GM12891 (cell line): ENCODE results near the gene GZMA.

Experiments used
- DNase-seq: peaks from one replicate; pipeline ENCODE4 v3.0.0; 2011; ENCODE audit warnings: low spot score; ENCODE audit not compliant: insufficient read length
- FAIRE-seq: peaks from 2 replicates; lab custom pipeline; 2011; peaks lifted over from hg19 to GRCh38; lab: Jason Lieb, UNC
- PAX5 ChIP-seq: IDR thresholded peaks from 2 replicates; pipeline ENCODE4 v1.6.1; 2011; ENCODE audit warnings: low read length, moderate library complexity, mild to moderate bottlenecking; ENCODE audit not compliant: insufficient read depth, severe bottlenecking
- POLR2A ChIP-seq: IDR thresholded peaks from 2 replicates; pipeline ENCODE4 v1.6.1; 2011; ENCODE audit warnings: low read depth, low read length, control low read depth
- POLR2AphosphoS5 ChIP-seq: IDR thresholded peaks from 2 replicates; pipeline ENCODE4 v1.6.1; 2011; ENCODE audit warnings: low read depth, low read length, control low read depth
- POU2F2 ChIP-seq: IDR thresholded peaks from 2 replicates; pipeline ENCODE4 v1.6.1; 2011; ENCODE audit warnings: low read depth, mild to moderate bottlenecking, control low read depth, low read length, moderate library complexity
- SPI1 ChIP-seq: IDR thresholded peaks from 2 replicates; pipeline ENCODE4 v1.6.1; 2011; ENCODE audit warnings: low read depth, low read length, control low read depth
- TAF1 ChIP-seq: IDR thresholded peaks from 2 replicates; pipeline ENCODE4 v1.6.1; 2011; ENCODE audit warnings: low read depth, low read length, control low read depth

GZMA gene

DNA sequence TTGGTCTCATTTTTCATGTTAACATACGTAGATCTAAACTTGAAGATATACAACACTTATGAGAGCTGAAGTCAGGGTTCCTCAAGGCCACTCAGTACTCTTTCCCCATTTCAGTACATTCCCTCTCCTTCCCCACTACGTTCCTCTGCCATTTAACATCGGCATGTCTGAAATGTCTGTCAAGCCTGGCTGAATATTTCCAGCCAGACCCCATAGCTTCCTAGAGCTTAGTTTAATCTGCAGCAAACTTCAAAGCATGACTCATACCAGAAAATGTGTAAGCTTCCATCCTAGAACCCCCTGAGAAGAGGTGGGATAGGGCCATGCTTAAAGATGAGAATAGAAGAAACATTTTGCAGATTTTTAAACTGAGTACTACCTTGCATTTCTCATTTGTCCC lies 6.2 kb downstream of the GZMA start:
- FAIRE-seq (no peak), DNase-seq (no peak)
- TF ChIP-seq POLR2AphosphoS5, result no peak
- no peak for TF ChIP-seq SPI1
- no peak for TF ChIP-seq POLR2A
- no peak for TF ChIP-seq TAF1
- no peak for TF ChIP-seq PAX5

DNA sequence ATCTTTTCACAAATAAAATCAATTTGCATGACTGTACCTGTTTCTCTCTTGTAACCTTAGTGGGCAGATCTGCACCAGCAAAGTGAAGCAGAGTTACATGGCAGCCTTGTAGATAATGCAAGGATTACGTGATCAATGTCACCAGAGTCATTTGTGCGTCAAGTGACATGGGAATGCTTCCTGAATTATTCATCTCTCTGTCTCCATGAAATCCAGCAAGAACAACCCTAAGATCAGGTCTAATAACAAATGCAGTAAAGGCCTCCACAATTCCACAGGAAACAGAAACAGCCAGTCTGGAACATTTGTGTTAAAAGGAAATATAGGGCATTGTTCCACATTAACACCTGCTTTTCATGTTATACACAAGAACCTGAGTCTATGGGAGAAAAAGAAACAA lies 7.8 kb downstream of the GZMA start:
- FAIRE-seq (no peak), DNase-seq (no peak)
- TF ChIP-seq TAF1 (no peak), POLR2AphosphoS5 (no peak), SPI1 (no peak), POU2F2 (no peak), POLR2A (no peak), PAX5 (no peak)

DNA sequence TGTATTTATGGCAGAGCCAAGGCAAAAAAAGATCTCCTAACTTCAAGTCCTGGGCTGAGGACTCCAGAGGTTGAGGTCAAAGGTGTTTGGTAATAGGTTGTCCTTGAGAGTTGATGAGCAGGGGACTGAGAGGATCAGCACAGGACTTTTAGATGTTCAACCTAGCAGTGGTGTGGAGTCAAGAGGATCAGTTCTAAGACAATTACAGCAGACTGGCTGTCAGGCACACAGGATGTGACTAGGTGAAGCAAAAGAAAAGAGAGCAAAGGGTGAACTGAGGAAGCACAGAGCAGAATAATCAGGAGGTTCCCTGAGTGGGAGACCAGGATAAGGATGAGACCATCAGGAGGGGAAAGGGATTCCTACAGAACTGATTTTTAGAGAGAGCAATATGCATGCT lies 10.9 kb downstream of the GZMA start:
- DNase-seq (no peak), FAIRE-seq (no peak)
- TF ChIP-seq SPI1, result no peak
- no peak for TF ChIP-seq POU2F2
- TF ChIP-seq POLR2A, result no peak
- TF ChIP-seq PAX5, result no peak
- TF ChIP-seq TAF1, result no peak
- TF ChIP-seq POLR2AphosphoS5, result no peak

DNA sequence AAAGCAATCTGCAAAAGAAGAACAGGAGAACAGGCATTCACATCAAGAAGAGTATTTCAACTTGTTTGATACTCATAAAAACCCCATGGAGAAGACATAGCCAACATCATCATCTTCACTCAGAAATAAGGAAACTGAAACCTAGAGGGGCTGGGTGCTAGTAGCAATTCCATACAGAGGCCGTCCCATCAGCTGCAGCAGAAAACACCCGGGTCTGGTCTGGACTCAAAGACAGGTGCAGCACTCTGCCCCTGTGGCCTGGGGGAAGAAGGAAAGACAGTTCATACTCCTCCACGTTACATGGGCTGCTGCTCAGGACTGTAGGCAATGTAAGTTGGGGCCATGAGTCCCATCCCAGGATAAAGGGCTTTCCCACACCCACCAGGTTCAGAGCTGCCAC lies 11.6 kb downstream of the GZMA start:
- DNase-seq, result no peak
- no peak for FAIRE-seq
- TF ChIP-seq SPI1 (no peak), POU2F2 (no peak), TAF1 (no peak), POLR2A (no peak), POLR2AphosphoS5 (no peak), PAX5 (no peak)

DNA sequence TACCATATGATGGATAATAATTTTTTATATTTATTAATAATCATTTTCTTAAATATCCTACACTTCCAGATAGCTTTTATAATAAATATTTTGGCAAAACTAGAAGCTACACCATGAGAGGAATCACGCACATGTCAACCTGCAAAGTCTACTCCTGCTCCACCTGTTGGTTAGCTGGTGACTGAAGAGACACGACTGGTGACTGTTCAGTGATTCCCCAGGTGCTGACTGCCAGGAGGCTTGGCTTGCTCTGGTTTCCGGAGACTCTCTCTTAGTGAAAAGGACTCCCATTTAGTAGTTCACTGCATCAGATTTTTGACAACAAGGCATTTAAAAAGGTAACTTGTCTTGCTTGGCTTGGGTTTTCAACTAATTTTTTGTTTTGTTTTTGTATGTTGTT lies 20.9 kb downstream of the GZMA start:
- TF ChIP-seq TAF1, result no peak
- no peak for DNase-seq
- FAIRE-seq, result no peak

DNA sequence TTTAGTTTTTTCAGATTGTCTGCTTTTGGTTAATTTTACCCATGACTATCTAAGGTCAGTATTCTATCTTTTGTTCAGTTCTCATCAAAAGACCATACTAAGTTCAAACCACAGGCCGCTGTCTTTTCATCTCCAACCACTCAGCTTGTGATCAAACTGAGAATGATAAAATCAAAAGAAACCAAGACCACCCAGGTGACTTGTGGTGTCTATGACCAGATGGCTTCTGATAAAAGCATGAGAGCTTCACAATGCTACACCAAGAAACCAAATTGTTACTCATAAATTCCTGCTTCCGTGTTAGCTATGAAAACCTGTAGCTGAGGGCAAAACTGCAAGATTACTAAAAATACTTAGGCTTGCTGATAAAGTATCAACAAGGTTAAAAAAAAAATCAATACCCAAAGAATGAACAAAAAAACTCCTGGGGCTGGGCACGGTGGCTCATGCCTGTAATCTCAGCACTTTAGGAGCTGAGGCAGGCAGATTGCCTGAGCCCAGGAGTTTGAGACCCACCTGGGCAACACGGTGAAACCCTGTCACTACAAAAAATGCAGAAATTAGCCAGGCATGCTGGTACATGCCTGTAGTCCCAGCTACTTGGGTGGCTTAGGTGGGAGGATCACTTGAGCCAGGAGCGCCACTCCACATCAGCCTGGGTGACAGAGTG lies 31.7 kb downstream of the GZMA start:
- TF ChIP-seq PAX5 (no peak), TAF1 (no peak)
- no peak for DNase-seq
- no peak for FAIRE-seq

DNA sequence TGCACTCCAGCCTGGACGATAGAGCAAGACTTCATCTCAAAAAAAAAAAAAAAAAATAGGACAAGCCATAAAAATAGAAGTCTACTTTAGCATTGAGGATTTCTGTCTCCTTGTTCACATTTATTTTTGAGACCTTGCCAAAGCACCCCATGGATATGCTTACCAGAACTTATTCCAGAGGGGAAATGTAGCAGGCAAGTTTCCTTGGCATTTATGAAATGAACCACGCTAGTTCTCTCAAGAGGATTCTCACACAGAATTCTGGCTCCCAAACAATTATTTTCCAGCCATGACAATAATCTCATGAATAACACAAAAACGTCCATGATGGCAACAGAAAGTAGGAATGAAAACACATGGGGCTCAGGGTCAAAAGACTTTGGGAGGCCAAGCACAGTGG lies 34.1 kb downstream of the GZMA start:
- no peak for FAIRE-seq
- no peak for DNase-seq
- TF ChIP-seq POLR2A, result no peak
- TF ChIP-seq POLR2AphosphoS5, result no peak
- no peak for TF ChIP-seq TAF1
- TF ChIP-seq POU2F2, result no peak

DNA sequence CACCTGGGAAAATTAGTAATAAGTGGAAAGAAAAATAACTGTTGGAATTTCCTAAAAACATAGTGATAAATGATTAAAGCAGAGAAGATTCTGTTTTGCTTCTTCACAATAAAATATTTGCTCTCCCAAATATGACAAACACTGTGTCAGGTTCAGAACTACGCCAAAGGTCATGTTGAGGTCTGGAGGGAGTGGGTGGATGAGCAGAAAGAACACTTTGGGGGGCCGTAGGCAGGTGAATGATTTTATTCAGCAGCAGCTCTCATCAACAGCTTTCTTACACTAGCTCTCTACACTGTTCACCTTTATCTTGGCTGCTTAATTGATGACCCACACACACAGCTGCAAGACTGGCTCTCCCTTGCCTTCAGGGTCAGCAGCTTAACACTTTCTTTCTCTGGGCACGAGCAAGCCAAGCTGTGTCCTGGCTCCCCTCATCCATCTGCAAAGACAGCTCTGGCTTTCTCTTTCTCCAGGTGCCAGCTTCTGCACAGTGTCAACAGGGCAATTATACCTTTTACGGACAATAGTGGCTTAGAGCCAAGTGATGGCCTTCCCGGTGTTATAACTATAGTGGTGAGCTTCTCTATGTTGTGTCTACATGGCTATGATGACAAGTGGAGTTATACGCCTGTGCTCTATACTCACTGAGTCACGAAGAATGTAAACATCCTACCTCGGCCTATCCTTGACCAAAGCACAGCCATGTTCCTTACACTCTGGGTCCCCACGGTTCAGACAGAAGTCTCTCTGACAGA lies 38.6 kb downstream of the GZMA start:
- TF ChIP-seq SPI1, result no peak
- no peak for TF ChIP-seq TAF1
- no peak for TF ChIP-seq POLR2A
- no peak for TF ChIP-seq POLR2AphosphoS5
- no peak for TF ChIP-seq POU2F2
- TF ChIP-seq PAX5, result no peak
- no peak for DNase-seq
- FAIRE-seq, result no peak

DNA sequence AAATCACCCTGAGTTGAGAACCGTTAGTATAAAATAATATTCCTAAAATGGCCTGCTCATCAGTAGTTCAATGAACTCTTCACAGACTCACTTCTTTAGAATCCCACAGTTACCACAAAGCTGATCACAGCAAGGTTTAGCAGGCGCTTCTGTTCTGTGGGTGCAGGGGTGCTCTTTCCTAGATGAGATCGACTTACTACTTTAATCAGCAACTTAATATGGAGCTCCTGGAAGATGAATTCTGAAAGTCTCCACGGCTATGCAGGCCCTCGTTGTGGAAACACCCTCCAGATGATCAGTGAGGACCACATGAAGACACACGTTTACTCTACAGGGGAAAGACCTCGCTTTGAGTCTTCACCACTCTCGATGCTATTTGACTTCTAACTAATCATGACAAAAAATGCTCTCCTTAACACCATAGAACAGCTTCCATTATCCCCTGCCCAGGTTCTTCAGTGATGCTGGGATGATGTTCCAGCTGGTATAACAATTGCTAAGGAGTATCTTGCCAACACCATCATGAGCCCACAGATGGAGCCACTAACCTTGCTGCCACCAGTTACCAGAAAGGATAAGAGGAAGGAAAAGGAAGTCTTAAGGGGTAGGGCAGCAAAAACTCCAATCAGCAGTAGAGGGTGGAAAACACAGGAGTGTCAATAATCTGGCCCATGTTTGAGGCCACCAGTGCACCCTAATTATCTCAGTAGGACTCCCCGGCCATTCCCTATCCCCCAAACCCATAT lies 39.7 kb downstream of the GZMA start:
- FAIRE-seq (no peak), DNase-seq (no peak)
- no peak for TF ChIP-seq POLR2A
- no peak for TF ChIP-seq TAF1
- no peak for TF ChIP-seq SPI1
- TF ChIP-seq POU2F2, result no peak
- TF ChIP-seq PAX5, result no peak
- TF ChIP-seq POLR2AphosphoS5, result no peak

DNA sequence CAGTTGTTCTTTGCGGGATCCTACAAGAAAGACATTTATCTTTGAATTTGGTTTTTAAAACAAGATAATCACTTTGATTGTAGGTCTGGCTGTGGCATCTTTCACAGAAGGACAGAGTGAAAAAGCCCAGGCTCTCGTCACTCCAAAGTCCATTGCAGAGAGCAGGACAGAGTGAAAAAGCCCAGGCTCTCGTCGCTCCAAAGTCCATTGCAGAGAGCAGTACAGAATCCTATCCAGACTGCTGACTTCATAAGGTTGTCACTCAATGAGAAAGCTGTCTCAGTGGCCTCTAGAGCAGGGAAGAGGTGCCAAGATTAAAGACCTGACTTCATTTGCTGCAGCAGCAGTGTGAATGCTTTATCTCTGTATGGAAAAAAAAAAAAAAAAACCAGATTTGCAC lies 41.2 kb downstream of the GZMA start:
- TF ChIP-seq TAF1 (no peak), SPI1 (no peak), POLR2AphosphoS5 (no peak), POLR2A (no peak), PAX5 (no peak), POU2F2 (no peak)
- DNase-seq (no peak), FAIRE-seq (no peak)

DNA sequence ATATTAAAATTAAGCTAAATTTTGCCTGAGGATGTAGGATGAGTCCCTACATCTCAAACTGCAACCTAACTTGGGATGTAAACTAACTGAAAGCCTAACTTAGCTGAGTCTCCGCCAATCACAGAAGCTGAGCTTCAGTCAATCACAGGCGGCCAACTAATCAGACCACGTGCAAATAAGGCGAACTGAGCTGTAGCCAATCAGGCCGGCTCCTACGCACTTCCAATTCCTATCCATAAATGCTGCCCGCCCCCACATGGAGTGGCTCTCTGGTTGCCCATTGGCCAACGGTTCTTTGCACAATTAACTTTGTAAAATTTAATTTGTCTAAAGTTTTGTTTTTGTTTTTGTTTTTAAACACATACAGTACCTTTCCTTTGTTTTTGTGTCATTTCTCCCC lies 43.6 kb downstream of the GZMA start:
- no peak for TF ChIP-seq POU2F2
- no peak for TF ChIP-seq POLR2AphosphoS5
- TF ChIP-seq POLR2A, result no peak
- no peak for TF ChIP-seq TAF1
- TF ChIP-seq PAX5, result no peak
- TF ChIP-seq SPI1, result no peak
- no peak for FAIRE-seq
- no peak for DNase-seq
